ENCODE measurements around the gene SELPLG.
"Not testable (repeated sequence)": the region's sequence is repeated elsewhere in the genome, so short reads cannot be mapped to it uniquely, and the experiment has no call there.

SELPLG gene

GRCh38 chr12:108631261-108631660, 2.4 kb downstream of the SELPLG start:
- not testable (repeated sequence) for H3K36me3 ChIP-seq (ENCODE audit: control insufficient read depth in 2 of 2, insufficient read depth in 2 of 2, low read length in 2 of 2)
- Histone ChIP-seq H3K4me1 (ENCODE audit: control insufficient read depth in 2 of 2, insufficient read depth in 2 of 2, low read length in 2 of 2) (peaks cover 24% of the 10 kb centered on the region in 2 donors), H3K4me3 (ENCODE audit: low read length in 2 of 2) (peak overlapping the region in 1 of 2 donors; percentile 66)

GRCh38 chr12:108630481-108631207, 3.0 kb downstream of the SELPLG start:
- H3K9me3 ChIP-seq (ENCODE audit: control insufficient read depth in 2 of 2, low read length in 2 of 2) = no peaks in the 10 kb centered on the region
- no peaks in the 10 kb centered on the region for H3K36me3 ChIP-seq (ENCODE audit: control insufficient read depth in 2 of 2, insufficient read depth in 2 of 2, low read length in 2 of 2)
- no peak overlapping the region for H3K4me3 ChIP-seq (ENCODE audit: low read length in 2 of 2)
- peaks cover 18 to 23% of the 10 kb centered on the region in 2 donors for H3K4me1 ChIP-seq (ENCODE audit: control insufficient read depth in 2 of 2, insufficient read depth in 2 of 2, low read length in 2 of 2)
- H3K27ac ChIP-seq (ENCODE audit: low read depth in 2 of 2, low read length in 2 of 2) = peak overlapping the region; percentile 6 to 63
- H3K9ac ChIP-seq (ENCODE audit: low read depth in 1 of 2, low read length in 2 of 2) = peak overlapping the region in 1 of 2 donors; percentile 7
- no peaks in the 10 kb centered on the region for H3K27me3 ChIP-seq (ENCODE audit: control insufficient read depth in 2 of 2, insufficient read depth in 2 of 2, low read length in 2 of 2)

More at GRCh38 chr12:108631261-108631660, 2.4 kb downstream of the SELPLG start:
- not testable (repeated sequence) for H3K9me3 ChIP-seq (ENCODE audit: control insufficient read depth in 2 of 2, low read length in 2 of 2); H3K9ac ChIP-seq (ENCODE audit: low read depth in 1 of 2, low read length in 2 of 2); H3K27me3 ChIP-seq (ENCODE audit: control insufficient read depth in 2 of 2, insufficient read depth in 2 of 2, low read length in 2 of 2)
- H3K27ac ChIP-seq (ENCODE audit: low read depth in 2 of 2, low read length in 2 of 2) = peak overlapping the region in 1 of 2 donors; percentile 71

GRCh38 chr12:108629824-108630476, 3.7 kb downstream of the SELPLG start:
- Histone ChIP-seq H3K27ac (ENCODE audit: low read depth in 2 of 2, low read length in 2 of 2) (peak overlapping the region; percentile 6 to 63), H3K27me3 (ENCODE audit: control insufficient read depth in 2 of 2, insufficient read depth in 2 of 2, low read length in 2 of 2) (no peaks in the 10 kb centered on the region), H3K9ac (ENCODE audit: low read depth in 1 of 2, low read length in 2 of 2) (no peak overlapping the region), H3K36me3 (ENCODE audit: control insufficient read depth in 2 of 2, insufficient read depth in 2 of 2, low read length in 2 of 2) (no peaks in the 10 kb centered on the region), H3K4me1 (ENCODE audit: control insufficient read depth in 2 of 2, insufficient read depth in 2 of 2, low read length in 2 of 2) (peaks cover 16 to 23% of the 10 kb centered on the region in 2 donors), H3K4me3 (ENCODE audit: low read length in 2 of 2) (peak overlapping the region in 1 of 2 donors; percentile 26), H3K9me3 (ENCODE audit: control insufficient read depth in 2 of 2, low read length in 2 of 2) (no peaks in the 10 kb centered on the region)

- peak overlapping the region in 1 of 2 donors; percentile 36 for H3K9ac ChIP-seq (ENCODE audit: low read depth in 1 of 2, low read length in 2 of 2)
- no peaks in the 10 kb centered on the region for H3K36me3 ChIP-seq (ENCODE audit: control insufficient read depth in 2 of 2, insufficient read depth in 2 of 2, low read length in 2 of 2)
- H3K4me1 ChIP-seq (ENCODE audit: control insufficient read depth in 2 of 2, insufficient read depth in 2 of 2, low read length in 2 of 2) = peaks cover 16 to 18% of the 10 kb centered on the region in 2 donors
- no peaks in the 10 kb centered on the region for H3K9me3 ChIP-seq (ENCODE audit: control insufficient read depth in 2 of 2, low read length in 2 of 2)
- no peaks in the 10 kb centered on the region for H3K27me3 ChIP-seq (ENCODE audit: control insufficient read depth in 2 of 2, insufficient read depth in 2 of 2, low read length in 2 of 2)
- peak overlapping the region in 1 of 2 donors; percentile 37 for H3K4me3 ChIP-seq (ENCODE audit: low read length in 2 of 2)
- peak overlapping the region; percentile 2 to 49 for H3K27ac ChIP-seq (ENCODE audit: low read depth in 2 of 2, low read length in 2 of 2)
Measured at GRCh38 chr12:108629151-108629550, 4.5 kb downstream of the SELPLG start.

- H3K27me3 ChIP-seq (ENCODE audit: control insufficient read depth in 2 of 2, insufficient read depth in 2 of 2, low read length in 2 of 2) = no peaks in the 10 kb centered on the region
- peaks cover 16 to 17% of the 10 kb centered on the region in 2 donors for H3K4me1 ChIP-seq (ENCODE audit: control insufficient read depth in 2 of 2, insufficient read depth in 2 of 2, low read length in 2 of 2)
- H3K9ac ChIP-seq (ENCODE audit: low read depth in 1 of 2, low read length in 2 of 2) = no peak overlapping the region
- no peak overlapping the region for H3K27ac ChIP-seq (ENCODE audit: low read depth in 2 of 2, low read length in 2 of 2)
- H3K4me3 ChIP-seq (ENCODE audit: low read length in 2 of 2) = no peak overlapping the region
- H3K9me3 ChIP-seq (ENCODE audit: control insufficient read depth in 2 of 2, low read length in 2 of 2) = no peaks in the 10 kb centered on the region
- H3K36me3 ChIP-seq (ENCODE audit: control insufficient read depth in 2 of 2, insufficient read depth in 2 of 2, low read length in 2 of 2) = peaks cover 2 to 3% of the 10 kb centered on the region in 2 donors
Measured at GRCh38 chr12:108627134-108627920, 6.4 kb downstream of the SELPLG start.

- Histone ChIP-seq H3K9ac (ENCODE audit: low read depth in 1 of 2, low read length in 2 of 2) (no peak overlapping the region), H3K27ac (ENCODE audit: low read depth in 2 of 2, low read length in 2 of 2) (no peak overlapping the region), H3K4me3 (ENCODE audit: low read length in 2 of 2) (no peak overlapping the region), H3K36me3 (ENCODE audit: control insufficient read depth in 2 of 2, insufficient read depth in 2 of 2, low read length in 2 of 2) (peaks cover 2 to 3% of the 10 kb centered on the region in 2 donors), H3K4me1 (ENCODE audit: control insufficient read depth in 2 of 2, insufficient read depth in 2 of 2, low read length in 2 of 2) (peaks cover 6 to 7% of the 10 kb centered on the region in 2 donors), H3K27me3 (ENCODE audit: control insufficient read depth in 2 of 2, insufficient read depth in 2 of 2, low read length in 2 of 2) (no peaks in the 10 kb centered on the region), H3K9me3 (ENCODE audit: control insufficient read depth in 2 of 2, low read length in 2 of 2) (no peaks in the 10 kb centered on the region)
Measured at GRCh38 chr12:108625228-108625627, 8.5 kb downstream of the SELPLG start.

GRCh38 chr12:108623577-108623976, 10.1 kb downstream of the SELPLG start:
- Histone ChIP-seq H3K27ac (ENCODE audit: low read depth in 2 of 2, low read length in 2 of 2) (no peak overlapping the region), H3K4me1 (ENCODE audit: control insufficient read depth in 2 of 2, insufficient read depth in 2 of 2, low read length in 2 of 2) (peaks cover 3 to 5% of the 10 kb centered on the region in 2 donors), H3K36me3 (ENCODE audit: control insufficient read depth in 2 of 2, insufficient read depth in 2 of 2, low read length in 2 of 2) (peaks cover 2 to 3% of the 10 kb centered on the region in 2 donors), H3K27me3 (ENCODE audit: control insufficient read depth in 2 of 2, insufficient read depth in 2 of 2, low read length in 2 of 2) (no peaks in the 10 kb centered on the region), H3K4me3 (ENCODE audit: low read length in 2 of 2) (no peak overlapping the region), H3K9ac (ENCODE audit: low read depth in 1 of 2, low read length in 2 of 2) (no peak overlapping the region), H3K9me3 (ENCODE audit: control insufficient read depth in 2 of 2, low read length in 2 of 2) (no peaks in the 10 kb centered on the region)

GRCh38 chr12:108622921-108623514, 10.7 kb downstream of the SELPLG start:
- H3K9ac ChIP-seq (ENCODE audit: low read depth in 1 of 2, low read length in 2 of 2) = no peak overlapping the region
- H3K27ac ChIP-seq (ENCODE audit: low read depth in 2 of 2, low read length in 2 of 2) = no peak overlapping the region
- H3K36me3 ChIP-seq (ENCODE audit: control insufficient read depth in 2 of 2, insufficient read depth in 2 of 2, low read length in 2 of 2) = peaks cover 2 to 3% of the 10 kb centered on the region in 2 donors
- H3K4me3 ChIP-seq (ENCODE audit: low read length in 2 of 2) = no peak overlapping the region
- no peaks in the 10 kb centered on the region for H3K27me3 ChIP-seq (ENCODE audit: control insufficient read depth in 2 of 2, insufficient read depth in 2 of 2, low read length in 2 of 2)
- H3K4me1 ChIP-seq (ENCODE audit: control insufficient read depth in 2 of 2, insufficient read depth in 2 of 2, low read length in 2 of 2) = peaks cover 0 to 7% of the 10 kb centered on the region in 2 donors
- no peaks in the 10 kb centered on the region for H3K9me3 ChIP-seq (ENCODE audit: control insufficient read depth in 2 of 2, low read length in 2 of 2)

GRCh38 chr12:108622421-108622820, 11.3 kb downstream of the SELPLG start:
- H3K9me3 ChIP-seq (ENCODE audit: control insufficient read depth in 2 of 2, low read length in 2 of 2) = no peaks in the 10 kb centered on the region
- H3K27me3 ChIP-seq (ENCODE audit: control insufficient read depth in 2 of 2, insufficient read depth in 2 of 2, low read length in 2 of 2) = no peaks in the 10 kb centered on the region
- H3K4me1 ChIP-seq (ENCODE audit: control insufficient read depth in 2 of 2, insufficient read depth in 2 of 2, low read length in 2 of 2) = peaks cover 0 to 9% of the 10 kb centered on the region in 2 donors
- peaks cover 2 to 3% of the 10 kb centered on the region in 2 donors for H3K36me3 ChIP-seq (ENCODE audit: control insufficient read depth in 2 of 2, insufficient read depth in 2 of 2, low read length in 2 of 2)
- no peak overlapping the region for H3K9ac ChIP-seq (ENCODE audit: low read depth in 1 of 2, low read length in 2 of 2)
- no peak overlapping the region for H3K27ac ChIP-seq (ENCODE audit: low read depth in 2 of 2, low read length in 2 of 2)
- no peak overlapping the region for H3K4me3 ChIP-seq (ENCODE audit: low read length in 2 of 2)
